ENCODE data around the gene INKA1.
"Not testable (repeated sequence)": the region's sequence is repeated elsewhere in the genome, so short reads cannot be mapped to it uniquely, and the experiment has no call there.

The INKA1 gene

GRCh38 chr3:49813497-49814174 lies 10.6 kb downstream of the INKA1 start, which contains the start of gene UBA7:
TSS of gene UBA7 (minus strand) at chr3:49813953. CDS start at chr3:49813787, 166 bp downstream.
- no peak for DNase-seq

- DNase-seq, result not testable (repeated sequence)
Measured at GRCh38 chr3:49823131-49823530, 20.1 kb downstream of the INKA1 start.

GRCh38 chr3:49826016-49826415 lies 23.0 kb downstream of the INKA1 start:
- no peak for DNase-seq

- DNase-seq, result no peak
Measured at GRCh38 chr3:49831341-49831740, 28.3 kb downstream of the INKA1 start.

- DNase-seq, result peak; percentile 75
Measured at GRCh38 chr3:49839193-49839809, 36.2 kb downstream of the INKA1 start.

- DNase-seq, result no peak
Measured at GRCh38 chr3:49840388-49840787, 37.3 kb downstream of the INKA1 start.

GRCh38 chr3:49841126-49841696 lies 38.1 kb downstream of the INKA1 start:
- DNase-seq, result no peak

GRCh38 chr3:49841806-49842205 lies 38.7 kb downstream of the INKA1 start:
- DNase-seq, result no peak

- no peak for DNase-seq
Measured at GRCh38 chr3:49842843-49843517, 39.9 kb downstream of the INKA1 start.

- DNase-seq, result no peak
Measured at GRCh38 chr3:49844464-49845183, 41.6 kb downstream of the INKA1 start.

- no peak for DNase-seq
Measured at GRCh38 chr3:49845694-49846093, 42.6 kb downstream of the INKA1 start.

Data from effector CD4-positive, alpha-beta T cell (primary cell).